ENCODE results near the gene PCSK1N. TPM values are rescaled to one million over a fixed set of nuclear protein-coding genes. Genes with fewer than 3 reads are reported as not detected.

The PCSK1N gene
- total RNA-seq, 4 donors from 2014 or later = 1.5 to 4.0 (median 3.4) TPM

GRCh38 chrX:48813644-48814043 is 21.8 kb downstream of the PCSK1N start:
- H3K4me3 ChIP-seq (replicated peaks in 1 of 3) = no peak overlapping the region
- H3K27me3 ChIP-seq = no peaks in the 10 kb centered on the region
- no peaks in the 10 kb centered on the region for H3K9me3 ChIP-seq
- WGBS, 2 donors = 86 to 97% methylated on average over 7 to 8 of the region's 8 CpGs
- H3K4me1 ChIP-seq = no peaks in the 10 kb centered on the region
- no peak overlapping the region for H3K27ac ChIP-seq
- intact Hi-C loops (cut with DNase I) = no loop called here
- TF ChIP-seq, protein P1, sequence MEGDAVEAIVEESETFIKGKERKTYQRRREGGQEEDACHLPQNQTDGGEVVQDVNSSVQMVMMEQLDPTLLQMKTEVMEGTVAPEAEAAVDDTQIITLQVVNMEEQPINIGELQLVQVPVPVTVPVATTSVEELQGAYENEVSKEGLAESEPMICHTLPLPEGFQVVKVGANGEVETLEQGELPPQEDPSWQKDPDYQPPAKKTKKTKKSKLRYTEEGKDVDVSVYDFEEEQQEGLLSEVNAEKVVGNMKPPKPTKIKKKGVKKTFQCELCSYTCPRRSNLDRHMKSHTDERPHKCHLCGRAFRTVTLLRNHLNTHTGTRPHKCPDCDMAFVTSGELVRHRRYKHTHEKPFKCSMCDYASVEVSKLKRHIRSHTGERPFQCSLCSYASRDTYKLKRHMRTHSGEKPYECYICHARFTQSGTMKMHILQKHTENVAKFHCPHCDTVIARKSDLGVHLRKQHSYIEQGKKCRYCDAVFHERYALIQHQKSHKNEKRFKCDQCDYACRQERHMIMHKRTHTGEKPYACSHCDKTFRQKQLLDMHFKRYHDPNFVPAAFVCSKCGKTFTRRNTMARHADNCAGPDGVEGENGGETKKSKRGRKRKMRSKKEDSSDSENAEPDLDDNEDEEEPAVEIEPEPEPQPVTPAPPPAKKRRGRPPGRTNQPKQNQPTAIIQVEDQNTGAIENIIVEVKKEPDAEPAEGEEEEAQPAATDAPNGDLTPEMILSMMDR (IDR thresholded peaks at IDR 0.05) = no peak
- TF ChIP-seq POLR2A (IDR thresholded peaks at IDR 0.05) = no peak
- peaks cover 0 to 11% of the 10 kb centered on the region in 2 donors for H3K36me3 ChIP-seq
- no peak for DNase-seq

DNA sequence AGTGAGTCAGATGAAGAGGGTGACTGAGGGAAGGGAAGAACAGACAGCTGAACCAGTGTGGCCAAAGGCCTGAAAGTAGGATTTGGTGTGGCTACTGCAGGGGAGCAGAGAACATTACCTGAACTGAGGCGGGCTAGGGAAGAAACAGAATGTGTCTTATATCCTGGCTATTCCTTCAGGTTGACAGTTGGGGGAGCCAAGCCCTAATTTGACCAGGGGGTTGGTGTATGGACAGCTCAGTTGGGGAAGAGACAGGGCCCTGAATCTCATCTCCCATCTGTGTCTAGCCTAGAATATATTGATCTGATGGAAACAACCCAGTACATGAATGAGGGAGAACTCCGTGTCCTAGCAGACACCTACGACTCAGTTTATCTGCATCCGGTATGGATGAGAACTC is 29.3 kb downstream of the PCSK1N start:
- Histone ChIP-seq H3K4me3 (replicated peaks in 1 of 3) (no peak overlapping the region), H3K27ac (no peak overlapping the region), H3K27me3 (no peaks in the 10 kb centered on the region), H3K9me3 (no peaks in the 10 kb centered on the region), H3K4me1 (peaks cover 0 to 4% of the 10 kb centered on the region in 2 donors), H3K36me3 (peaks cover 0 to 4% of the 10 kb centered on the region in 2 donors)
- TF ChIP-seq POLR2A (IDR thresholded peaks at IDR 0.05) = no peak
- TF ChIP-seq, protein P1 (IDR thresholded peaks at IDR 0.05) = no peak
- 89 to 100% methylated on average over 3 to 4 of the region's 4 CpGs for WGBS, 2 donors
- intact Hi-C loops (cut with DNase I) = no loop called here
- no peak for DNase-seq

GRCh38 chrX:48802905-48803200 is 32.6 kb downstream of the PCSK1N start:
- intact Hi-C loops (cut with DNase I) = no loop called here

DNA sequence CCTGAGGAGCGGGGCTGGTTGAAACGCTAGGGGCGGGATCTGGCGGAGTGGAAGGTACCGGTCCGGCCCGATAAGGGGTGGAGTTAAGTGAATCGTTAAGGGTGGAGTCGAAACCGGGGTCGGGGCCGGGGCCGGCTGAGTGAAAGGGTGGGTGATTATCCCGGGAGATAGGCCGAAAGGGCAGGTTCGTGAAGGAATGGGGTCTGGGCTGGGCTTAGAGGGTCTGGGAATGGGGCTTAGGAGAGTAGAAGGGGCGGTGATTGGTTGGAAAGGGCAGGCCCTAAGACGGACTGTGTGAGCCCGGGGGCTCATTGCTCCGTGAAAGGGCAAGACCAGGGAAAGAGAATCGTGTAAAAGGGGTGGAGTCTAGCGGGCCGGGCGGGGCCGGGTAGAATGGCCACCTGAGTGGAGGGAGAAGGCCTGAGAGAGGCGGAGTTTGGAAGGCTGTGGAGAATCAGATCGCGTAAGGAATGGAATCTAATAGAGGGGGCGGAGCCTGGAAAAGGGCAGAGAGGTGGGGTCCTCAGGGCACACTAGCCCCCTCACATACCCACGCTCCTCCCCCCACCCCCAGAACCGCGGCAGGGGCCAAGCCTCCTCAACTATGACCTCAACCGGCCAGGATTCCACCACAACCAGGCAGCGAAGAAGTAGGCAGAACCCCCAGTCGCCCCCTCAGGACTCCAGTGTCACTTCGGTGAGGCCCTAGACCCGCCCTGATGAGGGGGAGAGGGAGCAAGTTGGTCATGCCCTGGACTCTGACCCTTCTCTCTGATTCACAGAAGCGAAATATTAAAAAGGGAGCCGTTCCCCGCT is 33.1 kb downstream of the PCSK1N start:
- intact Hi-C loops (cut with DNase I) = no loop called here
- H3K27ac ChIP-seq = peak overlapping the region; percentile 81 to 97 (median 86)
- H3K36me3 ChIP-seq = no peaks in the 10 kb centered on the region
- no peaks in the 10 kb centered on the region for H3K9me3 ChIP-seq
- 2 to 4% methylated on average over 33 to 38 of the region's 40 CpGs for WGBS, 2 donors
- TF ChIP-seq POLR2A (IDR thresholded peaks at IDR 0.05) = peak in 1 of 2 donors; percentile 68
- TF ChIP-seq, protein P1 (IDR thresholded peaks at IDR 0.05) = no peak
- no peaks in the 10 kb centered on the region for H3K27me3 ChIP-seq
- H3K4me3 ChIP-seq (replicated peaks in 1 of 3) = peak overlapping the region in 2 of 3 donors; percentile 23 to 34
- H3K4me1 ChIP-seq = peaks cover 0 to 4% of the 10 kb centered on the region in 2 donors
- DNase-seq = peak; percentile 90 to 91

More at GRCh38 chrX:48802905-48803200, 32.6 kb downstream of the PCSK1N start:
- Histone ChIP-seq H3K4me3 (replicated peaks in 1 of 3) (peak overlapping the region in 1 of 3 donors; percentile 34), H3K9me3 (no peaks in the 10 kb centered on the region), H3K4me1 (peaks cover 0 to 4% of the 10 kb centered on the region in 2 donors), H3K27ac (peak overlapping the region in 1 of 3 donors; percentile 86), H3K36me3 (no peaks in the 10 kb centered on the region), H3K27me3 (no peaks in the 10 kb centered on the region)
- 35 to 38% methylated on average over 4 of the region's 4 CpGs for WGBS, 2 donors
- DNase-seq = no peak
- no peak for TF ChIP-seq POLR2A (IDR thresholded peaks at IDR 0.05)
- TF ChIP-seq, protein P1 (IDR thresholded peaks at IDR 0.05) = no peak

All from thyroid gland (tissue), 4 donors.